Measurements from ENCODE around the gene SCG3.

SCG3 gene

DNA sequence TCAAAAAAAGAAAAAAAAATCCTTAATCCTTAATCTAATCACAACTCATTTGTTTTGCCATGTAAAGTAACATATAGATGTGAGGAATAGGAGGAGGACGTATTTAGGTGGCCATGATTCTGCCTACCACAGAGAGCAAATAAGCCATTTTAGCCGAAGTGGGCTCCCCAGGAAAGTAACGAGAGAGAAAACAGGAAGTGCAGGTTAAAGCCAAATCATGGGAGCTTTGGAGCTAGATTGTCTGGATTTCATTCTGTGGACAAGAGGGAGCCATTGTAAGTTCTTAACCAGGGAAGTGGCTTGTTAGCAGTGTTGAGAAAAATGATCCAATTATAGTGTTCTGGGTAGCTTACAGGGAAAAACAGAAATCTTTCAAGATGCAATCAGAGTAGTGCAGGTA is 79.5 kb downstream of the SCG3 start:
- DNase-seq: no peak

- no peak for DNase-seq
Observed at GRCh38 chr15:51765751-51766150, 84.4 kb downstream of the SCG3 start.

- no peak for DNase-seq
Observed at GRCh38 chr15:51766341-51766740, 85.0 kb downstream of the SCG3 start.

DNA sequence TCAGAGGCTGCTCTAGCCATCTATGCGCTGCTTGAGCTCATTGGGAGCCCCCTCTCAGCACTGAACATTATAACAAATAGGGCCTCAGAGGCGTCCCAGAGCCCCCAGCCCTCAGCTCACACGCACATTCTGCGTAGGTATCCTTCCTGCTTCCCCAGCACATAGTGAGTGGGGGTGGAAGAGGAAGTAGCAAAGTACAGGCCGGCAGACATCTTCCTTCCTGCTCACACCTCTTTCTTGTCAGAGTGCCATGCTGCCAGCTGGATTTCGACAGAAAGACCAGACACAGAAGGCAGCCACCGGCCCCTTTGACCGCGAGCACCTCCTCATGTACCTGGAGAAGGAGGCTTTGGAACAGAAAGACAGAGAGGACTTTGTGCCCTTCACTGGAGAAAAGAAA is 86.7 kb downstream of the SCG3 start:
- no peak for DNase-seq
